ENCODE results near the gene C1QTNF9B.
"Not testable (repeated sequence)": the region's sequence is repeated elsewhere in the genome, so short reads cannot be mapped to it uniquely, and the experiment has no call there.

Gene C1QTNF9B

GRCh38 chr13:23893791-23894190, 3.5 kb downstream of the C1QTNF9B start:
- DNase-seq (ENCODE audit: low spot score): not testable (repeated sequence)

- DNase-seq (ENCODE audit: low spot score): peak; percentile 24
Measured at GRCh38 chr13:23889615-23890607, 7.4 kb downstream of the C1QTNF9B start.

- peak; percentile 99 for DNase-seq (ENCODE audit: low spot score)
Measured at GRCh38 chr13:23888658-23889614, 8.4 kb downstream of the C1QTNF9B start, which contains the start of gene MIPEP. TSS of gene MIPEP (minus strand) at chr13:23889400. CDS start at chr13:23889320, 80 bp downstream.

- not testable (repeated sequence) for DNase-seq (ENCODE audit: low spot score)
Measured at GRCh38 chr13:23884361-23884760, 12.9 kb downstream of the C1QTNF9B start.

- no peak for DNase-seq (ENCODE audit: low spot score)
Measured at GRCh38 chr13:23883255-23883654, 14.0 kb downstream of the C1QTNF9B start.

- not testable (repeated sequence) for DNase-seq (ENCODE audit: low spot score)
Measured at GRCh38 chr13:23881402-23881800, 15.9 kb downstream of the C1QTNF9B start.

- not testable (repeated sequence) for DNase-seq (ENCODE audit: low spot score)
Measured at GRCh38 chr13:23880493-23881401, 16.6 kb downstream of the C1QTNF9B start.

GRCh38 chr13:23877286-23877685, 20.0 kb downstream of the C1QTNF9B start:
- DNase-seq (ENCODE audit: low spot score): no peak

GRCh38 chr13:23876265-23876664, 21.0 kb downstream of the C1QTNF9B start:
- peak; percentile 38 for DNase-seq (ENCODE audit: low spot score)

GRCh38 chr13:23871616-23872220, 25.6 kb downstream of the C1QTNF9B start:
- DNase-seq (ENCODE audit: low spot score): peak; percentile 60

GRCh38 chr13:23870356-23871140, 26.8 kb downstream of the C1QTNF9B start:
- peak; percentile 15 for DNase-seq (ENCODE audit: low spot score)

GRCh38 chr13:23868521-23868920, 28.8 kb downstream of the C1QTNF9B start:
- peak; percentile 22 for DNase-seq (ENCODE audit: low spot score)

- DNase-seq (ENCODE audit: low spot score): peak; percentile 59
Measured at GRCh38 chr13:23867027-23867491, 30.2 kb downstream of the C1QTNF9B start.

GRCh38 chr13:23866420-23867026, 30.8 kb downstream of the C1QTNF9B start:
- DNase-seq (ENCODE audit: low spot score): no peak

- no peak for DNase-seq (ENCODE audit: low spot score)
Measured at GRCh38 chr13:23865906-23866305, 31.4 kb downstream of the C1QTNF9B start.

GRCh38 chr13:23865026-23865425, 32.3 kb downstream of the C1QTNF9B start:
- DNase-seq (ENCODE audit: low spot score): no peak

GRCh38 chr13:23861310-23861709, 36.0 kb downstream of the C1QTNF9B start:
- no peak for DNase-seq (ENCODE audit: low spot score)

GRCh38 chr13:23859904-23860303, 37.4 kb downstream of the C1QTNF9B start:
- no peak for DNase-seq (ENCODE audit: low spot score)

- no peak for DNase-seq (ENCODE audit: low spot score)
Measured at GRCh38 chr13:23859455-23859854, 37.8 kb downstream of the C1QTNF9B start.

All from AG20443 (cell line).